DMS114 treated with DMSO at 0.1 percent for 48 hours (cell line): ENCODE results near the gene TCF4.

ENCODE experiments used
- DNase-seq: peaks from one replicate; lab custom pipeline; 2025; ENCODE audit not compliant: unreplicated experiment; lab: John Stamatoyannopoulos, UW

TCF4 gene

GRCh38 chr18:55268151-55268601 is 319.8 kb downstream of the TCF4 start:
- no peak for DNase-seq

GRCh38 chr18:55266981-55267380 is 321.0 kb downstream of the TCF4 start:
- DNase-seq = no peak

GRCh38 chr18:55265984-55266383 is 322.0 kb downstream of the TCF4 start:
- DNase-seq = no peak

- no peak for DNase-seq
These were observed 322.8 kb downstream of the TCF4 start for GRCh38 chr18:55265130-55265675.

GRCh38 chr18:55264108-55264507 is 323.9 kb downstream of the TCF4 start:
- DNase-seq = no peak

GRCh38 chr18:55262021-55262560 is 325.9 kb downstream of the TCF4 start:
- DNase-seq = no peak

GRCh38 chr18:55261253-55261652 is 326.7 kb downstream of the TCF4 start:
- no peak for DNase-seq

- no peak for DNase-seq
These were observed 329.9 kb downstream of the TCF4 start for GRCh38 chr18:55258088-55258487.

- no peak for DNase-seq
These were observed 331.1 kb downstream of the TCF4 start for GRCh38 chr18:55256929-55257289.

GRCh38 chr18:55256226-55256928 is 331.6 kb downstream of the TCF4 start:
- DNase-seq = no peak

GRCh38 chr18:55253814-55254213 is 334.2 kb downstream of the TCF4 start:
- DNase-seq = no peak

GRCh38 chr18:55252901-55253300 is 335.1 kb downstream of the TCF4 start:
- no peak for DNase-seq

GRCh38 chr18:55252053-55252675 is 335.8 kb downstream of the TCF4 start:
- no peak for DNase-seq

- no peak for DNase-seq
These were observed 336.6 kb downstream of the TCF4 start for GRCh38 chr18:55251254-55251971.

GRCh38 chr18:55250768-55251173 is 337.2 kb downstream of the TCF4 start:
- no peak for DNase-seq

- DNase-seq = no peak
These were observed 338.4 kb downstream of the TCF4 start for GRCh38 chr18:55249550-55249949.

GRCh38 chr18:55248495-55248894 is 339.5 kb downstream of the TCF4 start:
- DNase-seq = no peak

GRCh38 chr18:55247032-55247431 is 341.0 kb downstream of the TCF4 start:
- DNase-seq = no peak

- DNase-seq = no peak
These were observed 341.7 kb downstream of the TCF4 start for GRCh38 chr18:55246278-55246677.

GRCh38 chr18:55245211-55245614 is 342.8 kb downstream of the TCF4 start:
- no peak for DNase-seq

- DNase-seq = no peak
These were observed 343.4 kb downstream of the TCF4 start for GRCh38 chr18:55244546-55244945.

GRCh38 chr18:55243857-55244256 is 344.1 kb downstream of the TCF4 start:
- no peak for DNase-seq
